GM06990 (cell line): ENCODE measurements around the gene BICDL1.
"Not testable (repeated sequence)": the region's sequence is repeated elsewhere in the genome, so short reads cannot be mapped to it uniquely, and the experiment has no call there.

Experiments
- DNase-seq: peaks from one replicate; pipeline ENCODE4 v3.0.0-alpha.2; 2011; ENCODE audit not compliant: insufficient read length; ENCODE audit errors: extremely low read depth
- H3K27me3 ChIP-seq: replicated peaks from 2 replicates; pipeline ENCODE4 v1.6.0; 2011; ENCODE audit warnings: low read length; ENCODE audit not compliant: control insufficient read depth, insufficient read depth
- H3K36me3 ChIP-seq: 2 replicates; pipeline ENCODE4 v1.5.1; 2011; ENCODE audit warnings: low read length; ENCODE audit not compliant: control insufficient read depth, insufficient read depth
- H3K4me3 ChIP-seq: replicated peaks from 2 replicates; pipeline ENCODE4 v1.5.1; 2011; ENCODE audit warnings: low read depth, mild to moderate bottlenecking, control low read depth, low read length
- CTCF ChIP-seq: IDR thresholded peaks from 2 replicates; pipeline ENCODE4 v1.5.1; 2011; ENCODE audit warnings: low read length, control low read depth, mild to moderate bottlenecking, inconsistent platforms; ENCODE audit not compliant: insufficient read depth, poor library complexity, severe bottlenecking

BICDL1 gene

DNA sequence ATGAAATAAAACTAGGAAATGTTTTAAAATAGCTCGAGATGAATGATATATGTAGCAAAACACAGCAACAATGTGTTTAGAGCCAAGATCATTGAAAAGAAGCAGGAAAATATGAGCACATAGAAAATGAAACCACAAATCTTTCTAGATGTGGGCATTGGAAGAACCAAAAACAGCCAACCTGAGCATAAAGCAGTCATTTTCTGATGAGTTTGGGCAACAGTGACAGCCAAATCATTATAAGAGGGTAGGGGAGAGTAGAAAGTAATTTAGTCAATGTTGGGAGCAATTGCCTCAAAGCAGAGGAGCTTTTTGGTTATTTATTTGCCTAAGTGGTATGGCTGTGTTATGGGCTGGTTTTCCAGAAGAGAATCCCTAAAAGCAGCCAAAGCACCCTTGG is 8.8 kb upstream of the BICDL1 start:
- no peak for DNase-seq
- H3K27me3 ChIP-seq, result no peaks in the 10 kb centered on the region
- H3K4me3 ChIP-seq, result no peak overlapping the region
- no peaks in the 10 kb centered on the region for H3K36me3 ChIP-seq
- no peak for TF ChIP-seq CTCF

- not testable (repeated sequence) for H3K4me3 ChIP-seq, DNase-seq, H3K36me3 ChIP-seq, H3K27me3 ChIP-seq
Measured at GRCh38 chr12:119980702-119981101, 8.3 kb upstream of the BICDL1 start.

GRCh38 chr12:119989361-119989730 is 310 bp downstream of the BICDL1 start:
- TF ChIP-seq CTCF, result no peak
- DNase-seq, result no peak
- peak overlapping the region; percentile 75 for H3K4me3 ChIP-seq
- H3K27me3 ChIP-seq, result no peaks in the 10 kb centered on the region; the same call in 1 of the 2 replicates
- no peaks in the 10 kb centered on the region for H3K36me3 ChIP-seq

- no peaks in the 10 kb centered on the region; the same call in 1 of the 2 replicates for H3K27me3 ChIP-seq
- no peak for TF ChIP-seq CTCF
- H3K36me3 ChIP-seq, result no peaks in the 10 kb centered on the region
- H3K4me3 ChIP-seq, result peak overlapping the region; percentile 65
- peak; percentile 78 for DNase-seq
Measured at GRCh38 chr12:119989731-119990381, 820 bp downstream of the BICDL1 start.

- no peaks in the 10 kb centered on the region; the same call in 1 of the 2 replicates for H3K27me3 ChIP-seq
- H3K36me3 ChIP-seq, result no peaks in the 10 kb centered on the region
- peak; percentile 39 for DNase-seq
- no peak for TF ChIP-seq CTCF
- peak overlapping the region; percentile 65 for H3K4me3 ChIP-seq
Measured at GRCh38 chr12:119990382-119990874, 1.4 kb downstream of the BICDL1 start.

DNA sequence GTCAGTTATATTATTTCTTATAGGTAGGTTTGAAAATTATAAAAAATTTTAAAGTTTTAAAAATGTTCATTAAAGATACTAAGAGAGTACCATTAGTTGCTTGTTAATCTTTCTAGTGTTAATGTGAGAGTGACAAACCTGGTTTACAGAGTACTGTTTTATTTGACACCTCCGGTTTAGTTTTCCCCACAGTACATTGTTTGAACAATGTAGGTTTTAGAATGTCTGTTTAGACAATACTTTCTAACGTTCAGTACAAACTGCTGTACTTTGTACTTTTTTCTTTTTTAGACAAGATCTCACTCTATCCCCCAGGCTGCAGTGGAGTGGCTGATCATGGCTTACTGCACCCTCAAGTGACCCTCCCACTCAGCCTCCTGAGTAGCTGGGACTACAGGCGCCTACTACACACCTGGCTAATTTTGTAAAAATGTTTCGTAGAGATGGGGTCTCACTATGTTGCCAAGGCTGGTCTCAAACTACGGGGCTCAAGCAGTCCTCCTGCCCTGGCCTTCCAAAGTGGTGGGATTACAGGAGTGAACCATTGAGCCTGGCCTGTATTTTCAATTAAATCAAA is 3.2 kb downstream of the BICDL1 start:
- no peak for TF ChIP-seq CTCF
- H3K4me3 ChIP-seq, result no peak overlapping the region
- H3K27me3 ChIP-seq, result no peaks in the 10 kb centered on the region; the same call in 1 of the 2 replicates
- no peak for DNase-seq
- no peaks in the 10 kb centered on the region for H3K36me3 ChIP-seq
